Activated B cell treated with CpG ODN at 0.5 μM for 24 hours (primary cell): ENCODE results near the gene PSMD5. TPM values are rescaled to one million over a fixed set of nuclear protein-coding genes. Genes with fewer than 3 reads are reported as not detected.
"Not testable (repeated sequence)": the region's sequence is repeated elsewhere in the genome, so short reads cannot be mapped to it uniquely, and the experiment has no call there.

Experiments used
- ATAC-seq: fragments of 200-7000 bp; cut with Tn5 transposase; one replicate; pipeline ENCODE4 v1.10.0; 2021; ENCODE audit warnings: low read depth, mild to moderate bottlenecking, moderate library complexity
- CTCF ChIA-PET: fragments of 350-600 bp; sonication (Branson Sonifier 250); formaldehyde crosslinking; loops from one replicate; lab custom pipeline; 2021; ENCODE audit warnings: antibody characterized with exemption; lab: Charles Lee
- POLR2A ChIA-PET: fragments of 350-600 bp; sonication (Branson Sonifier 250); formaldehyde crosslinking; loops from one replicate; lab custom pipeline; 2021; ENCODE audit warnings: antibody characterized with exemption; lab: Charles Lee
- DNase-seq: peaks from one replicate; pipeline ENCODE4 v3.0.0; 2022
- H3K27ac Mint-ChIP-seq: one replicate; pipeline ENCODE4 v1.8.0; 2020; ENCODE audit warnings: mixed read lengths
- H3K27me3 Mint-ChIP-seq: one replicate; pipeline ENCODE4 v1.8.0; 2021; ENCODE audit warnings: mixed read lengths
- H3K36me3 Mint-ChIP-seq: one replicate; pipeline ENCODE4 v1.8.0; 2021; ENCODE audit warnings: low read depth, mixed read lengths
- H3K4me1 Mint-ChIP-seq: one replicate; pipeline ENCODE4 v1.8.0; 2021; ENCODE audit warnings: mixed read lengths
- H3K4me3 Mint-ChIP-seq: one replicate; pipeline ENCODE4 v1.8.0; 2020; ENCODE audit warnings: mild to moderate bottlenecking, mixed read lengths
- H3K9me3 Mint-ChIP-seq: one replicate; pipeline ENCODE4 v1.8.0; 2020; ENCODE audit warnings: mixed read lengths
- intact Hi-C: fragments of 100-400 bp; cut with micrococcal nuclease; formaldehyde crosslinking; loops from one replicate; pipeline ENCODE4 v1.15.1; 2024
- total RNA-seq: library from RNA; stranded (reverse); gene quantifications from 2 replicates; pipeline ENCODE4 v1.2.3, GENCODE V29; 2022
- TF ChIP-seq, protein P1 (sequence below): fragments of 200-600 bp; IDR thresholded peaks from one replicate; pipeline ENCODE4 v1.8.0; 2022; ENCODE audit warnings: antibody characterized with exemption, mild to moderate bottlenecking

Gene PSMD5
- total RNA-seq, 1 donor from 2014 or later = 38.9 TPM

- H3K36me3 Mint-ChIP-seq = peaks cover 72% of the 10 kb centered on the region
- H3K4me1 Mint-ChIP-seq = no peaks in the 10 kb centered on the region
- TF ChIP-seq, protein P1, sequence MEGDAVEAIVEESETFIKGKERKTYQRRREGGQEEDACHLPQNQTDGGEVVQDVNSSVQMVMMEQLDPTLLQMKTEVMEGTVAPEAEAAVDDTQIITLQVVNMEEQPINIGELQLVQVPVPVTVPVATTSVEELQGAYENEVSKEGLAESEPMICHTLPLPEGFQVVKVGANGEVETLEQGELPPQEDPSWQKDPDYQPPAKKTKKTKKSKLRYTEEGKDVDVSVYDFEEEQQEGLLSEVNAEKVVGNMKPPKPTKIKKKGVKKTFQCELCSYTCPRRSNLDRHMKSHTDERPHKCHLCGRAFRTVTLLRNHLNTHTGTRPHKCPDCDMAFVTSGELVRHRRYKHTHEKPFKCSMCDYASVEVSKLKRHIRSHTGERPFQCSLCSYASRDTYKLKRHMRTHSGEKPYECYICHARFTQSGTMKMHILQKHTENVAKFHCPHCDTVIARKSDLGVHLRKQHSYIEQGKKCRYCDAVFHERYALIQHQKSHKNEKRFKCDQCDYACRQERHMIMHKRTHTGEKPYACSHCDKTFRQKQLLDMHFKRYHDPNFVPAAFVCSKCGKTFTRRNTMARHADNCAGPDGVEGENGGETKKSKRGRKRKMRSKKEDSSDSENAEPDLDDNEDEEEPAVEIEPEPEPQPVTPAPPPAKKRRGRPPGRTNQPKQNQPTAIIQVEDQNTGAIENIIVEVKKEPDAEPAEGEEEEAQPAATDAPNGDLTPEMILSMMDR = no peak
- intact Hi-C loops = no loop called here
- no peak overlapping the region for H3K4me3 Mint-ChIP-seq
- no peak overlapping the region for H3K27ac Mint-ChIP-seq
- no peaks in the 10 kb centered on the region for H3K27me3 Mint-ChIP-seq
- ATAC-seq (no peak), DNase-seq (no peak)
- CTCF ChIA-PET = no interaction called here
- POLR2A ChIA-PET = no interaction called here
- H3K9me3 Mint-ChIP-seq = no peaks in the 10 kb centered on the region
Measured at GRCh38 chr9:120818595-120818994, 24.1 kb downstream of the PSMD5 start.

DNA sequence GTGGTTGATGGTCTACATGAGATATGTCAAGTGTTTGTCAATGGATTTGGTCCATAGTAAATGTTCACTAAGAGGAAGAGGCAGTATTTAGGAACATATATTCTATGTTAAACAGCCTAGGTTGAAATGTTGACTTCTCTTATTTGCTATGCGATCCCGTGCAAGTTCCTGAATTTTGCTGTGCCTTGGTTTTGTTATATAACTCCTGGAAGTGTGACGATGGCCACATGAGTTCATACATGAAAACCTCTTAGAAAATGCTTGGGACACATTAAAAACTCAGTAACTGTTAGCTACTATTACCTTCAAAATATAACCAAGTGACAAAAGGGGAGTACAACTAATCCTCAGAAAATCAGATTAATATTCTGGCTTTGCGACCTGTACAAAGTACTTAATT lies 27.6 kb downstream of the PSMD5 start:
- intact Hi-C loops = no loop called here
- TF ChIP-seq, protein P1 = no peak
- no peaks in the 10 kb centered on the region for H3K4me1 Mint-ChIP-seq
- peaks cover 6% of the 10 kb centered on the region for H3K9me3 Mint-ChIP-seq
- no peak overlapping the region for H3K4me3 Mint-ChIP-seq
- no peak for DNase-seq
- H3K27me3 Mint-ChIP-seq = no peaks in the 10 kb centered on the region
- CTCF ChIA-PET = no interaction called here
- no peak for ATAC-seq
- POLR2A ChIA-PET = no interaction called here
- H3K36me3 Mint-ChIP-seq = peaks cover 49% of the 10 kb centered on the region
- no peak overlapping the region for H3K27ac Mint-ChIP-seq

GRCh38 chr9:120808931-120809330 lies 33.8 kb downstream of the PSMD5 start:
- intact Hi-C loops = no loop called here
- H3K27ac Mint-ChIP-seq = no peak overlapping the region
- H3K27me3 Mint-ChIP-seq = no peaks in the 10 kb centered on the region
- H3K36me3 Mint-ChIP-seq = peaks cover 29% of the 10 kb centered on the region
- DNase-seq = no peak
- POLR2A ChIA-PET = no interaction called here
- ATAC-seq = no peak
- CTCF ChIA-PET = no interaction called here
- H3K4me3 Mint-ChIP-seq = no peak overlapping the region
- TF ChIP-seq, protein P1 = no peak
- H3K9me3 Mint-ChIP-seq = peaks cover 39% of the 10 kb centered on the region
- H3K4me1 Mint-ChIP-seq = no peaks in the 10 kb centered on the region

GRCh38 chr9:120807607-120808379 lies 34.9 kb downstream of the PSMD5 start:
- no peaks in the 10 kb centered on the region for H3K4me1 Mint-ChIP-seq
- H3K27me3 Mint-ChIP-seq = no peaks in the 10 kb centered on the region
- peaks cover 29% of the 10 kb centered on the region for H3K36me3 Mint-ChIP-seq
- intact Hi-C loops = no loop called here
- H3K9me3 Mint-ChIP-seq = peaks cover 39% of the 10 kb centered on the region
- no peak overlapping the region for H3K4me3 Mint-ChIP-seq
- DNase-seq (no peak), ATAC-seq (no peak)
- ChIA-PET CTCF (no interaction called here), POLR2A (no interaction called here)
- no peak overlapping the region for H3K27ac Mint-ChIP-seq
- TF ChIP-seq, protein P1 = no peak

DNA sequence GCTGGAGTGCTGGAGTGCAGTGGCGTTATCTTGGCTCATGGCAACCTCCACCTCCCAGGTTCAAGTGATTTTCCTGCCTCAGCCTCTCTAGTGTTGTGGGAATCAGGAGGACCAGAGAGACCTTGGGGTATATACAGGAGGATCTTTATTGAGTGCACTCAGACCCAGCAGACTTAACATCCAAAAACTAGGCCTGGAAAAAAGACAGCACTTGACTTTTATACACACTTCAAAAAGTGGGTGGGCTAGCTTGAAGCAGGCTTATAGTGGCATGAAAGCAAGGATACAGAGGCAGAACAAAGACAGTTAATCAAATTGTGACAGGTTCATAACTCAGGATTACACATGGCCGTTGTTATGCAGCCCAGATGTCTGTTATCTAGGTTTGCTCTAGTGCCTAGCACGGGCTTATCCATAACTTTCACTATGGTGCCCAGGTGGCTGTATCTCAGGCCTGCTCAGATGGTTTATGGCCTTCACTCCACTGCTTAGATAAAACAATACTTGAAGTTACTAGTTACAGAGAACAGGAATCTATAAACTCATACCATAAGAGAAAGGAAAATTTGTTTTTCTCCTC lies 37.8 kb downstream of the PSMD5 start:
- ATAC-seq, CTCF ChIA-PET, H3K4me3 Mint-ChIP-seq, H3K4me1 Mint-ChIP-seq, H3K27me3 Mint-ChIP-seq, POLR2A ChIA-PET, DNase-seq, H3K27ac Mint-ChIP-seq, intact Hi-C loops: not testable (repeated sequence)
- Mint-ChIP-seq H3K9me3 (peaks cover 31% of the 10 kb centered on the region), H3K36me3 (peaks cover 23% of the 10 kb centered on the region)
